ENCODE measurements around the gene CTSV.
"Not testable (repeated sequence)": the region's sequence is repeated elsewhere in the genome, so short reads cannot be mapped to it uniquely, and the experiment has no call there.

CTSV gene

DNA sequence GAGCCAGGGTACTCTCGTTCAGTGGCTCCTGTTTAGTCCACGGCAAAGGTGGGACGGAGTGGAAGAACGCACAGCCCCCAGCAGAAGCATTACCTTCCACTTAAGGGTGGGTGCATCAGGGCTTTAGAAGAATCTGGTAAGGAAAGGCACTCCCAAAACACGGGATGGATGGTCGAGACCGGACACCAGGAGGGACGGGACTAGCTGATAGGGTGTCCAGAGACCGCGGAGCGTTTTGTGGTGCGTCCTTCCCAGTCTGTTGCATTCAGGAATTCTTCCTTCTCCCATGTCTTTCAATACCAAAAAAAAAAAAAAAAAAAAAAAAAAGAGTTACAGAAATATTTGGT, 545 bp upstream of the CTSV start:
- DNase-seq = no peak

- not testable (repeated sequence) for DNase-seq
Measured at GRCh38 chr9:97023505-97023904, 15.4 kb downstream of the CTSV start.

DNA sequence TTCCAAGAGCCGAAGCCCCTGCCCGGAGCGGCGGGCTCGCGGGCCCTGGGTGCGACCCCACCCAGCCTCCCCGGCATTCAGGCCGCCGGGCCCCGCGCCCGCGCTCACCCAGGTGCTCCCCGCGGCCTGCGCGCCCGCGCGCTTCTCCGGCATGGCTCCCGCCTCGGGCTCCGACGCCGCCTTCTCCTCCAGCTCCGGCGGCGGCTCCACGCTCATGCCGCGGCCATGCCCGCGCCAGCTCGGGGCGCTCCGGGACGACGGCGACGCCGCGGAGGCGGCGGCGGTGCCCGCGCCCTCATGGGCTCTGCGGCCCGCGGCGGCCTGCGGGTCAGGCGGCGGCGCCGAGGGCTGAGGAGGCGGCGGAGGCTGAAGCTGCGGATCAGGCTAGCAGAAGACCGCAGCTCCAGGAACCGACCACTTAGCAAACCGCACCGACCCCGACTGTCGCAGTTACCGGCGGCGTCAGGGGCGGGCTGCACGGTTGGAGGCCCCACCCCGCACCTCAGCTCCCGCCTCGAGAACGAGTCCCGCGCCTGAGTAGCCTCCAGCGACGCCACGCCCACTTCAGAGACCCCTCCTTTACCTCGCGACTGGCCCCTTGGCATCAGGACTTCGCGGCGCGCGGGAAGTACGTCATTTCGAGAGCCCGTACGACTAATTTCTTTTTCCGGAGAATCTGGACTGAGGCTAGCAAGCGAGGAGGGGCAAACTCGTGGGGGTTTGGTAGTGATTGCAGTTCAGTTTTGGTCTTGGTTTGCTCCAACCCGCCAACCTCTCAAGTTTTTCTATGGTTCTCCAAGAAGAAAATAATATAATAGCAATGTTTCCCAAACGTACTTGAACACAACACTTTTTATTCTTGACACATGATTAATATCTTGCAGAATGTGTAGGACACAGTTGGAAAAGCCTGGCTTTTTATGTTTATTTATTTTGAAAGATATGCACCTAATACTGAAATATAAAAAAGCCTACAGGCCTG, 25.5 kb downstream of the CTSV start:
- DNase-seq = peak; percentile 60

GRCh38 chr9:97012617-97013016, 26.3 kb downstream of the CTSV start:
- not testable (repeated sequence) for DNase-seq

DNA sequence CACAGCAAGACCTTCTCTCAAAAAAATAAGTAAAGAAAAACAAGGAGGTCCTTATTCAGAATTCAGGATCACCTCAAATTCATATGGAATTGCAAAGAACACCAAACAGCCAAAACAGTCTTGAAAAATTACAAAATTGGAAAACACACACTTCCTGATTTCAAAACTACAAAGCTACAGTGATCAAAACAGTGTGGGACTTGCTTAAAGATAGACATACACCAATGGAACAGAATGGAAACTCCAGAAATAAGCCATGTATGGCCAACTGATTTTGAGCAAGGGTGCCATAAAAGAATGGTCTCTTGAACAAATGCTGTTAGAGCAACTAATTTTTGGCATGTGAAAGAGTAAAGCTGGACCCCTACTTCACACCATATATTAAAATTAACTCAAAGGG, 36.7 kb downstream of the CTSV start:
- not testable (repeated sequence) for DNase-seq

GRCh38 chr9:97001338-97001737, 37.6 kb downstream of the CTSV start:
- DNase-seq = not testable (repeated sequence)

DNA sequence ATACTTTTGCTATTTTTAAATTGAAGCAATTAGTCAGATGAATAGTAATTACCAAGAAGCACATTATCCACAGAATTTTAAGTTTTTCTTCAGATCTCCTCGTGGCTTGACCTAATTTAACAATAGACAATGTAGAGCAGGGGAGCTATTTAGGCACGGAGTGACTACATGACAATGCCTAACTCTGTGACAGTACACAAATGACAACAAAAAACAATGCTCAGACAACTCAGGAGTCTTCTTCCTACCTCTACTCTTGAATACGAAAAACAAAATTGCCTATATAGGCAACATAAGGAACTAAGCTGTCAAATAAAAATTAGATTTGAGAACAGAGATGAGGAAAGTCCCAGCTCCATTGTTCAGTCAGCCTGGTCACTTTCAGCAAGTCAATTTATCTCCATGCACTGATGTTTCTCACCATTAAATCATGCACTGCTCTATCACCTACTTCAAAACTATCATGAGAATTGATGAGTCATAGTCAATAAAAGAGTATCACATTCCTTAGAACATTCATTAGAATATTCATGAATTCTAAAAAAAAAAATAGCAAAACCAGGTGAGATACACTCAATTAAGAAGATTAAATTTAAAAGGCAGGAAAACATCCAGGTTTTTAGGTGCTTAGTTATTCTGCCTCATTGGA, 38.7 kb downstream of the CTSV start:
- not testable (repeated sequence) for DNase-seq

DNA sequence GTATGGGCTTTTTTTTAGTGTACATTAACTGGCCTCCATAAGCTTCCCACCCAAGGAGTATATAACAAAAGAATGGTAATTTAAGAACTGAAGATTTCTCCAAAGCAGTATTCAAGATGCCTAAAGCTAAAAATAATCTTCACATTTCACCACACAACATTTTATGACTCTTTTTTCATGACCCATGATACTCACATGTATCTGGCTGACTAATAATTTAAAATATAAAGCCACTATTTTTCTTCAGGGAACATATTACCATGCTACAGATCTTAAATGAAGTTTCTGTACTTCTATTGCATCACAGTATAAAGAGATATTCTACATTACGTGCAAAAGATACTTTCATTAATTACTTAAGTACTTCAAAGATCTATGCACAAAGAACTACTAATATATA, 39.2 kb downstream of the CTSV start:
- not testable (repeated sequence) for DNase-seq

GRCh38 chr9:96997009-96997701, 41.8 kb downstream of the CTSV start:
- DNase-seq = not testable (repeated sequence)

GRCh38 chr9:96994531-96995016, 44.4 kb downstream of the CTSV start:
- not testable (repeated sequence) for DNase-seq

- DNase-seq = not testable (repeated sequence)
Measured at GRCh38 chr9:96992303-96992702, 46.6 kb downstream of the CTSV start.

GRCh38 chr9:96989747-96990318, 49.1 kb downstream of the CTSV start:
- DNase-seq = not testable (repeated sequence)

DNA sequence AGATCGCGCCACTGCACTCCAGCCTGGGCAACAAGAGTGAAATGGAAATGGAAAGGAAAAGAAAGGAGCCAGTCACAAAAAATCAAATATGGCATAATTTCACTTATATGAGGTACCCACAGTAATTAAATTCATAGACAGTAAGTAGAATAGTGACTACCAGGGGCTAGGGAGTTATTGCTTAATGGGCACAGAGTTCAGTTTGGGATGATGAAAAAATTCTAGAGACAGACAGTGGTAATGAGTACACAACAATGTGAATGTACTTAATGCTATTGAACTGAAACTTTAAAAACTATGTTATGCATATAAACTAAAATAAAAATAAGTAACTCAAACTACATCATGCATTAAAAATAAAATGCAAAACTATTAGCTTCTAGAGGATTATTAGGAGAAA, 54.1 kb downstream of the CTSV start:
- DNase-seq = not testable (repeated sequence)

DNA sequence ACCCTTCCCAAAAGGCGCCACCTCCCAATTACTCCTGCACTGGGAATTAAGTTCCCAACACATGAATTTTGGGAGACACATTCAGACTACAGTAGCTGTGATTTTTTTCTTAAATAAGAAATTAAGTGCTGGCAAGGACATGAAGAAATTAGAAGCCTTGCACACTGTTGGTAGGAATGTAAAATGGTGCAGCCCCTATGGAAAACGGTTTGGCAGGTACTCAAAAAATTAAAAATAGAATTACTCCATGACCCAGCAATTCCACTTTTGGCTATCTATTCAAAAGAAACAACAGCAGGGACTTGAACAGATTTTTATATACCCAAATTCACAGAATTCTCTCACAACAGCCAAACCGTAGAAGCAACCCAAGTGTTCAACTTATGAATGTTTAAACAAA, 54.8 kb downstream of the CTSV start:
- DNase-seq = not testable (repeated sequence)

DNA sequence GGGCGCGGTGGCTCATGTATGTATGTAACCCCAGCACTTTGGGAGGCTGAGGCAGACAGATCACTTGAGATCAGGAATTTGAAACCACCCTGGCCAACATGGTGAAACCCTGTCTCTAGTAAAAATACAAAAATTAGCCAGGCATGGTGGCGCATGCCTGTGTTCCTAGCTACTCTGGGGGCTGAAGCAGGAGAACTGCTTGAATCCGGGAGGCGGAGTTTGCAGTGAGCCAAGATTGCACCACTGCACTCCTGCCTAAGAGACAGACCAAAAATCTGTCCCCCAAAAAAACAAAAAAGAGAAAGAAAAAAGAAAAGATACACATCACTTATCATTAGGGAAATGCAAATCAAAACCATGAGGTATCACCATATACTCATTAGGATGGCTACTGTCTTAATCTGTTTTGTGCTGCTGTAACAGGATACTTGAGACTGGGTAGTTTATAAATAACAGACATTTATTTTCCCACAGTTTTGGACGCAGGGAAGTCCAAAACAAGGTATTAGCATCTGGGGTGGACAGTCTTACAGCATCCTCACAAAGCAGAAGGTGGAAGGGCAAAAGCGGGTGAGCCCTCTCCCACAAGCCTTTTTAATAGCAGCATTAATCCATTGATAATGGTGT, 55.3 kb downstream of the CTSV start:
- DNase-seq = not testable (repeated sequence)
